Daoy (cell line): ENCODE data around the gene MIXL1. TPM values are rescaled to one million over a fixed set of nuclear protein-coding genes. Genes with fewer than 3 reads are reported as not detected.
"Not testable (repeated sequence)": the region's sequence is repeated elsewhere in the genome, so short reads cannot be mapped to it uniquely, and the experiment has no call there.

Experiments used
- DNase-seq: peaks from one replicate; pipeline ENCODE4 v3.0.0-alpha.2; 2015; ENCODE audit warnings: low read depth
- total RNA-seq: library from RNA; depleted of rRNA; stranded (reverse); fragments of >200 nt; shearing (Covaris generic); gene quantifications from 2 replicates; pipeline ENCODE4 v1.2.3, GENCODE V29; 2014

The MIXL1 gene
- total RNA-seq, 1 experiment from 2014 or later, result 0.17 TPM

GRCh38 chr1:226212545-226212944 is 10.9 kb upstream of the MIXL1 start:
- DNase-seq, result no peak

DNA sequence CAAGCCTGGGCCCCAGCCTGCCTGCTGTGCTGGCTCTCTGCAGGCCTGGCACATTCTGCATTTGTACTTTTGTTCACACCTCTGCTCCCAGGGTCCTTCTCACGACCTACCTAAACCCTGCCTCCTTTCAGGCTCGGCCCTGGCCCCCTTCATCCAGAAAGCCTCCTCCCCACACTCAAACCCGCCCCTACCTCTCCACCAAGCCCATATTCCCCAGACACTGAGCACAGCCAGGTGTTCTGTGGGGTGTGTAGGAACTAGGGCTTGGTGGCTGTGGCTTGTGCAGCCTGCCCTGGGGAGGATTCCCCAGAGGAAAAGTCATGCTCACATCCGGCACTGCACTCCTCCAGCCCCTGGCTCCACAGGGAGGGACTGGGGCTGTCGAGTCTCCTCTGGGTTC is 8.2 kb upstream of the MIXL1 start:
- DNase-seq, result peak; percentile 21

- DNase-seq, result no peak
These were observed 7.4 kb upstream of the MIXL1 start for GRCh38 chr1:226216056-226216455.

- peak; percentile 28 for DNase-seq
These were observed 6.2 kb upstream of the MIXL1 start for GRCh38 chr1:226217273-226217672.

GRCh38 chr1:226220473-226221189 is 2.8 kb upstream of the MIXL1 start:
- DNase-seq, result no peak

- DNase-seq, result no peak
These were observed 778 bp upstream of the MIXL1 start for GRCh38 chr1:226222686-226223085.

DNA sequence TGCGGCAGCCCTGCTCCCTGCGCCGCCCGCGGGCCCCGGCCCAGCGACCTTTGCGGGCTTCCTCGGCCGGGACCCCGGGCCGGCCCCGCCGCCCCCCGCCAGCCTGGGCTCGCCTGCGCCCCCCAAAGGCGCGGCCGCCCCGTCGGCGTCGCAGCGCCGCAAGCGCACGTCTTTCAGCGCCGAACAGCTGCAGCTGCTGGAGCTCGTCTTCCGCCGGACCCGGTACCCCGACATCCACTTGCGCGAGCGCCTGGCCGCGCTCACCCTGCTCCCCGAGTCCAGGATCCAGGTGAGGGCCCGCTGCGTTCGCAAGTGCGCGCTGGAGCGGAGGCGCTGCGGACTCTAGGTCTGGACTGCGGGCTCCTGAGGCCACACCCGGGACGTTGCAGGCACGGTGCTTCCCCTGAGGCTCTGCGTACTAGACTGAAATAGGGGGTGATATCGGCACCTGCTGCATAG is 351 bp downstream of the MIXL1 start:
- peak; percentile 17 for DNase-seq

DNA sequence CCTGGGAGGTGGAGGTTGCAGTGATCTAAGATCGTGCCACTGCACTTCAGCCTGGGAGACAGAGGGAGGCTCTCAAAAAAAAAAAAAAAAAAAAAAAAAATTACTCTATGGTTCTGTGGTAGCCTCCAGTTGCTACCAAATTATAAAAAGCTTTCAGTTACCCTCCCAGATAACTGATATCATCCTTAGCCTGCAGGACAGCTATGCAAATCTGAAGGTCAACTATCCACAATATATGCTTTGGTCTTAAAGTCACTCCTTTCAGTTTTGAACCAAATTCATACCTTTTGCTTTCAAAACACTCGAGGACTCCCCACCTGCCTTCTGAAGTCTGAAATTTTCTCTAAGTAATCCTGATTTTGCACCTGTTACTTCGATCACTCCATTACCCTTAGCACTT is 3.1 kb downstream of the MIXL1 start:
- DNase-seq, result no peak

DNA sequence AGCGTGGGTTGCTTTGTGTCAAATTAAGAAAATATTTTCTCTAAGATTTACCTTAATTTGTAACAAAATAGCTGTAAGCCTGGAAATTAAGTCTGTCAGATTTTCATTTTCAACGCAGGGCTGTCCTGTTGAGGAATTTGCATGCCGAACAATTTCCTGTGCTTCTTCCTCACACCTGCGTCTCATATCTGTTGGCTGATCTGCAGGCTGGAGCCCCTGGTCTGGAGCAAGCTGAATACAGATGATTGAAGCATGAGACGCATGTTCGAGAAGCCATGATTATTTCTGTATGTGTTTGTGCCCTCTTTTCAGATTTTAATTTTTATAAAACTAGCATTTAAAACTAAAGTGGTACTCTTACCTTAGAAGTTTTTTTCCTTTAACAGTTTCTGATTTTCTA is 9.8 kb downstream of the MIXL1 start:
- no peak for DNase-seq

- DNase-seq, result no peak
These were observed 10.3 kb downstream of the MIXL1 start for GRCh38 chr1:226233806-226234205.

- DNase-seq, result no peak
These were observed 13.4 kb downstream of the MIXL1 start for GRCh38 chr1:226236826-226237225.

DNA sequence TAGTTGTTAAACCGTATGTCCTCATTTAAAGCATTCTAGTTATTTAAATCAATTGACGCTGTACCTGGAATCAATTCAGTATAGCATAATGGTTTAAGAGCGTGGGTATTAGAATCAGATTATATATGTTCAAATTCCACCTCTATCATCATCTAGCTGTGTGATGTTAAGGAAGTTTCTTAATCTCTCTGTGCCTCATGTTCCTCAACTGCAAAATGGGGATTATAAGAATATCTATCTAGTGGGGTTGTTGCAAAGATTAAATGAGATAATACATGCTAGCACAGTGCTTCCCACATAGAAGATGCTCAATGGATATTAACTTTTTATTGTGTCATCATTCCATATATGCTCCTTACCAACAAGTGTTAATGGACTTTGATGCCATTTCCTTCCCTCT is 16.0 kb downstream of the MIXL1 start:
- no peak for DNase-seq

GRCh38 chr1:226248091-226248490 is 24.6 kb downstream of the MIXL1 start:
- DNase-seq, result no peak

- no peak for DNase-seq
These were observed 25.3 kb downstream of the MIXL1 start for GRCh38 chr1:226248796-226249195.

DNA sequence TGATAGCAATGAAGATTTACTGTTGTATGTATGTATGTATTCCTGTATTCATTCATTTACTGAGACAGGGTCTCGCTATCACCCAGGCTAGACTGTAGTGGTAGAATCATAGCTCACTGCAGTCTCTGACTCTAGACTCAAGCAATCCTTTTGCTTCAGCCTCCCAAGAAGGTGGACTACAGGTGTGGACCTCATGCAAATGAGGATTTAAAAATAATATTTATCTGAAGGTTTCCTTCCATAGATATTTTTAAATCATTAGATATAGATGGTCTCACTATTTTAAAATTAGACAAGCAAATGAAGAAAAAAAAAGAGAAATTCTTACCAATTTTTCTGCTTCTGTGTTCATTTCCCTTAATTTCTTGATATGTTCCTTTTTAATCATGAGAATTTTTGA is 27.0 kb downstream of the MIXL1 start:
- DNase-seq, result no peak

GRCh38 chr1:226252841-226253240 is 29.4 kb downstream of the MIXL1 start:
- not testable (repeated sequence) for DNase-seq

DNA sequence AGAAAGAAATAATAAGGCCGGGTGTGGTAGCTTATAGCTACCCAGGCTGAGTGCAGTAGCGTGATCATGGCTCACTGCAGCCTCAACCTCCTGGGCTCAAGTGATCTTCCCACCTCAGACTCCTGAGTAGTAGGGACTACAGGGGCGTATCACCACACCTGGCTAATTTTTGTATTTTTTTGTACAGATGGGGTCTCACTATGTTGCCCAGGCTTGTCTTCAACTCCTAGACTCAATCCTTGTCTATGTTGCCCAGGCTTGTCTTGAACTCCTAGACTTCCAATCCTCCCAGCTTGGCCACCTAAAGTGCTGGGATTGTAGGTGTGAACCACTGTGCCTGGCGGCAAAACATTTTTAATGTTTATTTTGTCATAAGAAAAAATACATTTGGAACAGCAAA is 30.5 kb downstream of the MIXL1 start:
- DNase-seq, result no peak

- DNase-seq, result no peak
These were observed 31.9 kb downstream of the MIXL1 start for GRCh38 chr1:226255380-226255779.

DNA sequence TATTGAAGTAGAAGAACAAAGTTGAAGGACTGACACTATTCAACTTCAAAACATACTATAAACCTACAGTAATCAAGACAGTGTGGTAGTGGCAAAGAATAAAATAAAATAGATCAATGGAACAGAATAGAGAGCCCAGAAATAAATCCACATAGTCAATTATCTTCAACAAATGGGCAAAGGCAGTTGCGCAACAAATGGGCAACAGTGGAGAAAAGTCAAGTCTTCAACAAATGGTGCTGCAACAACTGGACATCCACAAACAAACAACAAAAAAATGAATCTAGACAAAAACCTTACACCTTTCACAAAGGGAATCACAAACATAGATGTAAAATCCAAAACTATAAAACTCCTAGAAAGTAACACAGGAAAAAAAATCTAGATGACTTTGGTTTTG is 38.4 kb downstream of the MIXL1 start:
- DNase-seq, result no peak

DNA sequence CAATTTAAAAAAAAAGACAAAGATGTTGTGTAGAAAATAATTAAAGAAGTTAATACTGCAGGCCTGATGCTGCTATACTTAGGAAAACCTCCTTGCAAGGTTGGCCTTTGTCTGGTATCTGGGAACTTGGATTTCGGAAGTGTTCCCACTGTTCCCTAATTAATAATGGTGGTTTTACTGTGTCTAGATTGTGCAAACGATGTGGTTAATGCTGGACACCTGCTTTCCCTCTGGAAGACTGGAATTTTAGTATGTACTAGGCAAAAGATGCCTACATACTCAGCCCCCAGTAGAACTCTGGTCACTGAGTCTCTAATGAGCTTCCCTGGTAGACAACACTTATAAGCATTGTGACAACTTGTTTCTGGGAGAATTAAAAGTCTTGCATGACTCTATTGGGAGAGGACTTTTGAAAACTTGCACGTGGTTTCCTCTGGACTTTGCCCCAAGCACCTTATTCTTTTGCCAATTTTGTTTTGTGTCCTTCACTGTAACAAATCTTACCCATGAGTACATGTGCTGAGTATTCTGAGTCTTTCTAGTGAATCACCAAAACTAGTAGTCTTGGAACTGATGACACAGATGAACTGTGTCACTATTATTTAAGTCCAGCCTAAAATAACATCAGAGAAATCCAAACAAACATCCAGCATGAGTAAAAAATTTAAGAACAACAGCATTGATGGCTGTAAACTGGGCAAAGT is 45.1 kb downstream of the MIXL1 start:
- DNase-seq, result no peak

DNA sequence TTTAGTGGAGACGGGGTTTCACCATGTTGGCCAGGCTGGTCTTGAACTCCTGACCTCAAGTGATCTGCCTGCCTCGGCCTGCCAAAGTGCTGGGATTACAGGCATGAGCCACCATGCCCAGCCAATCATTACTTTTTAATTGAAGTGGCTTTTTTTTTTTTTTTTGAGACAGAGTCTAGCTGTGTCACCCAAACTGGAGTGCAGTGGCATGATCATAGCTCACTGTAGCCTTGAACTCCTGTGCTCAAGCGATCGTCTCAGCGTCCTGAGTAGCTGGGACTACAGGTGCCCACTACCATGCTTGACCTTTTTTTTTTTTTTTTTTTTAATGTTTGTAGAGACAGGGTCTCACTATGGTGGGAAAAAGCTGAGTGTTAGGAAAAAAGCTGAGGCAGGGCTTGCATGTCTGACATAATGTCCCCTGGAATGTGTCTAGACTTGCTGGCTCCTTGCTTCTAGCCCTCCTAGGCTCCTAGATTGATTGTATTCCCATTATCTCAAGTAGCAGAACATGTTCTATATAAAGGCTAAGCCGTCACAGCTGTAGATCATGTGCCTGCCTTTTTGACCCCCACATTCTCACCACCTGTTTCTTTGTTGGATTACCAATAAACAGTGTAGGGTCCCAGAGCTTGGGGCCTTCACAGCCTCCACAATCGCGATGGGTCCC is 48.9 kb downstream of the MIXL1 start:
- DNase-seq, result not testable (repeated sequence)

GRCh38 chr1:226274138-226274537 is 50.7 kb downstream of the MIXL1 start:
- DNase-seq, result no peak
